Measurements from ENCODE around the gene CA5A.
"Not testable (repeated sequence)": the region's sequence is repeated elsewhere in the genome, so short reads cannot be mapped to it uniquely, and the experiment has no call there.

Gene CA5A

DNA sequence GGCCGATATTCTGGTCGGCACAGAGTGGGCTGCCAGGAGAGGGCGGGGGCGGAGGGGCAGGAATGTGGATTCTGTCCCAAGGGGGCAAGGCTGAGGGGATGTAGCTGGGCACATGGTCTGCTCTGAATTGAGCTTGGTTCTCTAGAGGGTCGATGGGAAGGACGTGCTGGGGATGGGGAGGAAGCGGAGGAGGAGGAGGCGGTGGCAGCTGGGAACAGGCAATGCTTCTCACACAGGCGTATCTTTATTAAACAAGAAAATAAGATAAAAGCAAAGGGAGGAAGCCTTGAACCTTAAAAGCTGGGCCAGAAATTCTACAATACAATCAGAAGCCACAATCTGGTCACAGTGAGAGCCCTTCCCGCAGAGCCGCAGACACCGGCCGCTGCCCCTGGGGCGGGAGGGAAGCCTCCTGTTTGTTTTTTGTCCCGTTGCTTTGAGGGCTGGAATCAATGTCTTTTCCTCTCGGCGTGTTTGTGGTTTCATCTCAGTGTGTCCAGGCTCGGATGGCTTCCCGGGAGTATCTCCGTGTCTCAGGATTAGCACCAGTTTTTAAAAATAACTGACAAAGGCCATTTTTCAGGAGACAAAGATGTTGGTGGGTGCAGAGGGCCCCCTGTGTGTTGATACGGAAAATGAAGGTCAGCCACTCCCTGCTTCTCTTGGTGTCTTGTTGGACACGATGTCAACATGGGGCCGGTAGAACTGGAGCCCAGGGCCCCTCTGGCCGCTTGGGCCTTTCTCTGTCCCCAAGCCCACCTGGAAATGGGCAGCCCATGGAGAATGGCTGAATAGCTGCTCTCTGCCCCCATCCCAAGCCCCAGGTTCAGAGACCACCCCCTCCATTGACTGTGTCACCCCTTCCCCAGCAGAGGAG lies 54.8 kb downstream of the CA5A start:
- H3K18ac ChIP-seq (ENCODE audit: low read length), result no peak overlapping the region
- no peaks in the 10 kb centered on the region for H3K79me2 ChIP-seq (ENCODE audit: control insufficient read depth, insufficient read depth, low read length)
- peak overlapping the region; percentile 33 for H3K27ac ChIP-seq (ENCODE audit: low read depth, low read length)
- WGBS (ENCODE audit: extremely low coverage, insufficient coverage, low lambda C conversion rate), result no CpG with 5 or more reads among the region's 24 CpGs
- H2BK15ac ChIP-seq (replicated peaks; ENCODE audit: low read depth), result no peak overlapping the region
- H3K23ac ChIP-seq (ENCODE audit: low read length), result no peak overlapping the region
- no peak overlapping the region for H3K9ac ChIP-seq (ENCODE audit: low read length)
- H2AK5ac ChIP-seq (ENCODE audit: low read length), result no peak overlapping the region
- no peak overlapping the region for H3K56ac ChIP-seq (ENCODE audit: low read length)
- no peaks in the 10 kb centered on the region for H3K4me1 ChIP-seq (ENCODE audit: control insufficient read depth, low read depth, low read length)
- H3K79me1 ChIP-seq (ENCODE audit: low read length), result no peaks in the 10 kb centered on the region
- no peak overlapping the region for H2BK5ac ChIP-seq (ENCODE audit: low read length)
- H3K4me2 ChIP-seq (ENCODE audit: low read length), result no peak overlapping the region
- no peaks in the 10 kb centered on the region for H3K27me3 ChIP-seq (ENCODE audit: insufficient read depth, low read length, poor library complexity)
- H3K36me3 ChIP-seq (ENCODE audit: control insufficient read depth, insufficient read depth, low read length), result no peaks in the 10 kb centered on the region
- no peak overlapping the region for H2BK120ac ChIP-seq (ENCODE audit: low read depth, low read length)
- H4K5ac ChIP-seq (ENCODE audit: low read length), result no peak overlapping the region
- H3K4me3 ChIP-seq (ENCODE audit: low read length), result no peak overlapping the region
- no peak overlapping the region for H3K4ac ChIP-seq (ENCODE audit: low read depth, low read length)
- H4K8ac ChIP-seq (ENCODE audit: low read depth, low read length), result no peak overlapping the region
- no peak for DNase-seq

DNA sequence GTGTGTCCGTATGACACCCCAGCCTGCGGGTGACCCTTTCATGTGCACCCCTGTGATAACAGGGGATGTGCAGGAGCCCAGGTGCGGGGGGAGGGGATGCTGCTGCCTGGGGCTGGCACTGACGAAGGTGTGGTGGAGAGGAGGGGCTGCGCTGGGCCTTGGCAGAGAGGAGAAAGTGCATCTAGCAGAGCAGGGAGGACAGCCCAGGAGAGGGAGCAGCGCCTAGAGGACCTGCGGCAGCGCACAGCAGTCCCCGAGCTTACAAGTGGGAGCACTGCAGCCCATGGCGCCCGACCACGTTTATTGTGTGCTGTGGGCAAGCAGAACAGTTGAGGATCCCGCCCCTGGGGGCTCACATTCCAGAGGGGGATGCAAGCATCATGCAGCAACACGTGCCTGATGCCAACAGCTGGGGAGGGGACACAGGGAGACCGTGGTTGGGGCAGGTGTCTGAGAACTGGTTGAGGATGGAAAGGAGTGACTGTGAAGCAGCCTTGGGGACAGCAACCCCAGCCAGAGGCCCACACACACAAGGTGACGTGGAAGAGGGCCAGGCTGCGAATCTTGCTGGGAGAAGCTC lies 56.1 kb downstream of the CA5A start:
- Histone ChIP-seq H3K27me3 (ENCODE audit: insufficient read depth, low read length, poor library complexity) (no peaks in the 10 kb centered on the region), H2BK15ac (replicated peaks; ENCODE audit: low read depth) (no peak overlapping the region), H4K5ac (ENCODE audit: low read length) (no peak overlapping the region), H4K8ac (ENCODE audit: low read depth, low read length) (no peak overlapping the region), H2BK120ac (ENCODE audit: low read depth, low read length) (no peak overlapping the region), H3K4me2 (ENCODE audit: low read length) (no peak overlapping the region), H3K18ac (ENCODE audit: low read length) (no peak overlapping the region), H3K4ac (ENCODE audit: low read depth, low read length) (no peak overlapping the region), H2AK5ac (ENCODE audit: low read length) (no peak overlapping the region), H3K36me3 (ENCODE audit: control insufficient read depth, insufficient read depth, low read length) (no peaks in the 10 kb centered on the region), H3K23ac (ENCODE audit: low read length) (no peak overlapping the region), H3K56ac (ENCODE audit: low read length) (peak overlapping the region; percentile 7), H3K79me1 (ENCODE audit: low read length) (no peaks in the 10 kb centered on the region), H3K9ac (ENCODE audit: low read length) (no peak overlapping the region), H3K27ac (ENCODE audit: low read depth, low read length) (no peak overlapping the region), H3K4me3 (ENCODE audit: low read length) (no peak overlapping the region), H3K4me1 (ENCODE audit: control insufficient read depth, low read depth, low read length) (peaks cover 1% of the 10 kb centered on the region), H2BK5ac (ENCODE audit: low read length) (no peak overlapping the region), H3K79me2 (ENCODE audit: control insufficient read depth, insufficient read depth, low read length) (no peaks in the 10 kb centered on the region)
- DNase-seq, result no peak
- no CpG with 5 or more reads among the region's 17 CpGs for WGBS (ENCODE audit: extremely low coverage, insufficient coverage, low lambda C conversion rate)

DNA sequence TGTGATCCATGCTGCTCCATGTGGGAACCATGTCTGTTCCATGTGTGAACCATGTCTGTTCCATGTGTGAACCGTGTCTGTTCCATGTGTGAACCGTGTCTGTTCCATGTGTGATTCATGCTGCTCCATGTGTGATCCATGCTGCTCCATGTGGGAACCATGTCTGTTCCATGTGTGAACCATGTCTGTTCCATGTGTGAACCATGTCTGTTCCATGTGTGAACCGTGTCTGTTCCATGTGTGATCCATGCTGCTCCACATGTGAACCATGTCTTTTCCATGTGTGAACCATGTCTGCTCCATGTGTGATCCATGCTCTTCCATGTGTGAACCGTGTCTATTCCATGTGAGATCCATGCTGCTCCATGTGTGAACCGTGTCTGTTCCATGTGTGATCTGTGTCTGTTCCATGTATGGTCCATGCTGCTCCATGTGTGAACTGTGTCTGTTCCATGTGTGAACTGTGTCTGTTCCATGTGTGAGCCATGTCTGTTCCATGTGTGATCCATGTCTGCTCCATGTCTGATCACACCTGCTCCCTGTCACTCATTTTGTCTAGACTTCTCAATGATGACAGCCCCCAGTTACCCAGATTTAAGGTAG lies 56.8 kb downstream of the CA5A start:
- H3K4me2 ChIP-seq (ENCODE audit: low read length); H3K27me3 ChIP-seq (ENCODE audit: insufficient read depth, low read length, poor library complexity); H2AK5ac ChIP-seq (ENCODE audit: low read length); H4K8ac ChIP-seq (ENCODE audit: low read depth, low read length); H3K79me1 ChIP-seq (ENCODE audit: low read length); H3K27ac ChIP-seq (ENCODE audit: low read depth, low read length); H2BK120ac ChIP-seq (ENCODE audit: low read depth, low read length); H3K36me3 ChIP-seq (ENCODE audit: control insufficient read depth, insufficient read depth, low read length); H2BK15ac ChIP-seq (replicated peaks; ENCODE audit: low read depth); H3K4me1 ChIP-seq (ENCODE audit: control insufficient read depth, low read depth, low read length); DNase-seq; H2BK5ac ChIP-seq (ENCODE audit: low read length); H4K5ac ChIP-seq (ENCODE audit: low read length); H3K9ac ChIP-seq (ENCODE audit: low read length); H3K4ac ChIP-seq (ENCODE audit: low read depth, low read length); H3K4me3 ChIP-seq (ENCODE audit: low read length); H3K56ac ChIP-seq (ENCODE audit: low read length); H3K23ac ChIP-seq (ENCODE audit: low read length); H3K18ac ChIP-seq (ENCODE audit: low read length); H3K79me2 ChIP-seq (ENCODE audit: control insufficient read depth, insufficient read depth, low read length): not testable (repeated sequence)
- no CpG with 5 or more reads among the region's 5 CpGs for WGBS (ENCODE audit: extremely low coverage, insufficient coverage, low lambda C conversion rate)

DNA sequence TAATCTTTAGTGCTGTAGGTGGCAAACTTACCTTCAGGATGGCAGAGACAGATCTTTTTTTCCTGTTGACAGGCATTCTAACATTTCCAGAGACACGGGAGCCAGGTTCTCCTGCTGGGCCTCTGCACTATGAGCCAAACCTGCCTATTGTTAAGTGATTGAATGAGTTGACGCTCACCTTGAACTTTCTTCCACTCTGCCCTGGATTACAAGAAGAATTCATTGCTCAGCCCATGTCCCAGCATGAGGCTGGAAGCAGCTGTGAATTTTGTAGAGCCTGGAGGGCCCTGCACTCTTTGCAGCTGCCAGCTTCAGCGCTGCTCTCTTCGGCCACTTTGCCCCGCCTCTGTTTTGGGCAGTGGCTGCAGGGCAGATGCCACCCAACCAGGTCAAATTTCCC lies 57.6 kb downstream of the CA5A start:
- Histone ChIP-seq H3K4ac (ENCODE audit: low read depth, low read length) (no peak overlapping the region), H3K36me3 (ENCODE audit: control insufficient read depth, insufficient read depth, low read length) (no peaks in the 10 kb centered on the region), H3K79me2 (ENCODE audit: control insufficient read depth, insufficient read depth, low read length) (no peaks in the 10 kb centered on the region), H4K5ac (ENCODE audit: low read length) (no peak overlapping the region), H3K4me2 (ENCODE audit: low read length) (no peak overlapping the region), H3K18ac (ENCODE audit: low read length) (no peak overlapping the region), H3K27ac (ENCODE audit: low read depth, low read length) (peak overlapping the region; percentile 1), H2BK15ac (replicated peaks; ENCODE audit: low read depth) (no peak overlapping the region), H2AK5ac (ENCODE audit: low read length) (no peak overlapping the region), H3K4me1 (ENCODE audit: control insufficient read depth, low read depth, low read length) (peaks cover 8% of the 10 kb centered on the region), H3K56ac (ENCODE audit: low read length) (no peak overlapping the region), H3K23ac (ENCODE audit: low read length) (no peak overlapping the region), H3K27me3 (ENCODE audit: insufficient read depth, low read length, poor library complexity) (no peaks in the 10 kb centered on the region), H3K4me3 (ENCODE audit: low read length) (no peak overlapping the region), H3K79me1 (ENCODE audit: low read length) (no peaks in the 10 kb centered on the region), H4K8ac (ENCODE audit: low read depth, low read length) (no peak overlapping the region), H2BK5ac (ENCODE audit: low read length) (no peak overlapping the region), H3K9ac (ENCODE audit: low read length) (no peak overlapping the region), H2BK120ac (ENCODE audit: low read depth, low read length) (no peak overlapping the region)
- DNase-seq, result no peak
- WGBS (ENCODE audit: extremely low coverage, insufficient coverage, low lambda C conversion rate), result no CpG with 5 or more reads among the region's 5 CpGs

DNA sequence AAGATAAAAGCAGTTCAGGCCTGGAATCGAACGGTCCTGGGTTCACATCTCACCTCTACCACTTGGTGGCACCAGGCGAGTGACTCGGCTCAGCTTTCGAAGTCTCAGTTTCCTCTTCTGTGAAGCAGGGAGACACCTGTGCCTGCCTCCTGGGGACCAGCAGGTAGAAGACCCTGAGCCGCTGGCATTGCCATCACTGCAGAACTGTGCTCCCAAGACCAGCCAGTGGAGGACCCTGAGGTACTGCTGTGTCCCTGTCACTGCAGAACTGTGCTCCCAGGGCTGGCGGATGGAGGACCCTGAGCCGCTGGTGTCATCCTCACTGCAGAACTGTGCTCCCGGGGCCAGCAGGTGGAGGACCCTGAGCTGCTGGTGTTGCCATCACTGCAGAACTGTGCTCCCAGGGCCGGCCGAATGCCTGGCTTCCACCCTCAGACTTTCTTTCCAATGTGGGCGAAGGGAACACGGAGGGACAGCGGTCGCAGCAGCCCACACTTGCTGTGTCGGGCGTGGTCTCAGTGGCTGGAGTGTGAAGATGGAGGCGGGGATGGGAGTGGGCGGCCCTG lies 58.3 kb downstream of the CA5A start:
- no peaks in the 10 kb centered on the region for H3K27me3 ChIP-seq (ENCODE audit: insufficient read depth, low read length, poor library complexity)
- no peaks in the 10 kb centered on the region for H3K36me3 ChIP-seq (ENCODE audit: control insufficient read depth, insufficient read depth, low read length)
- no peak overlapping the region for H2BK15ac ChIP-seq (replicated peaks; ENCODE audit: low read depth)
- H2BK120ac ChIP-seq (ENCODE audit: low read depth, low read length), result no peak overlapping the region
- no peak overlapping the region for H4K8ac ChIP-seq (ENCODE audit: low read depth, low read length)
- H2AK5ac ChIP-seq (ENCODE audit: low read length), result no peak overlapping the region
- no peaks in the 10 kb centered on the region for H3K79me2 ChIP-seq (ENCODE audit: control insufficient read depth, insufficient read depth, low read length)
- peaks cover 8% of the 10 kb centered on the region for H3K4me1 ChIP-seq (ENCODE audit: control insufficient read depth, low read depth, low read length)
- no peak overlapping the region for H3K4me2 ChIP-seq (ENCODE audit: low read length)
- no peak overlapping the region for H3K56ac ChIP-seq (ENCODE audit: low read length)
- no peak overlapping the region for H3K23ac ChIP-seq (ENCODE audit: low read length)
- no peak for DNase-seq
- no CpG with 5 or more reads among the region's 19 CpGs for WGBS (ENCODE audit: extremely low coverage, insufficient coverage, low lambda C conversion rate)
- H2BK5ac ChIP-seq (ENCODE audit: low read length), result no peak overlapping the region
- no peaks in the 10 kb centered on the region for H3K79me1 ChIP-seq (ENCODE audit: low read length)
- no peak overlapping the region for H3K9ac ChIP-seq (ENCODE audit: low read length)
- H4K5ac ChIP-seq (ENCODE audit: low read length), result no peak overlapping the region
- peak overlapping the region; percentile 1 for H3K27ac ChIP-seq (ENCODE audit: low read depth, low read length)
- no peak overlapping the region for H3K4ac ChIP-seq (ENCODE audit: low read depth, low read length)
- H3K4me3 ChIP-seq (ENCODE audit: low read length), result no peak overlapping the region
- H3K18ac ChIP-seq (ENCODE audit: low read length), result no peak overlapping the region

Data from mesendoderm (in vitro differentiated cells).